GM23338 (cell line): Measurements from ENCODE around the gene INPPL1. TPM values are rescaled to one million over a fixed set of nuclear protein-coding genes. Genes with fewer than 3 reads are reported as not detected.

Experiments used
- ATAC-seq: fragments of 200-7000 bp; cut with Tn5 transposase; 3 replicates; pipeline ENCODE4 v1.9.1; 2020
- DNase-seq: peaks from one replicate; pipeline ENCODE4 v3.0.0-alpha.2; 2015; ENCODE audit warnings: low spot score
- H2AFZ ChIP-seq: fragments of 200-600 bp; sonication (generic); 2 replicates; pipeline ENCODE4 v1.8.0; 2016; ENCODE audit warnings: antibody characterized with exemption, mild to moderate bottlenecking, moderate library complexity
- H3F3A ChIP-seq: fragments of 200-600 bp; sonication (generic); replicated peaks from 2 replicates; pipeline ENCODE4 v1.8.0; 2017; ENCODE audit warnings: antibody characterized with exemption, mixed run types, low read depth
- H3K27ac ChIP-seq: fragments of 200-600 bp; sonication (generic); 2 replicates; pipeline ENCODE4 v1.6.1; 2016; ENCODE audit warnings: low read depth
- H3K27me3 ChIP-seq: fragments of 200-600 bp; sonication (generic); 2 replicates; pipeline ENCODE4 v1.8.0; 2016; ENCODE audit warnings: mild to moderate bottlenecking, mixed run types, moderate library complexity; ENCODE audit not compliant: insufficient read depth
- H3K36me3 ChIP-seq: fragments of 200-600 bp; sonication (generic); 2 replicates; pipeline ENCODE4 v1.8.0; 2016; ENCODE audit warnings: mild to moderate bottlenecking; ENCODE audit not compliant: insufficient read depth
- H3K4me1 ChIP-seq: fragments of 200-600 bp; sonication (generic); 2 replicates; pipeline ENCODE4 v1.8.0; 2016; ENCODE audit warnings: mild to moderate bottlenecking, moderate library complexity; ENCODE audit not compliant: insufficient read depth
- H3K4me2 ChIP-seq: fragments of 200-600 bp; sonication (generic); 2 replicates; pipeline ENCODE4 v1.7.1; 2017; ENCODE audit warnings: mixed run types
- H3K4me3 ChIP-seq: fragments of 200-600 bp; sonication (generic); 2 replicates; pipeline ENCODE4 v1.6.1; 2016; ENCODE audit warnings: mixed run types
- H3K79me2 ChIP-seq: fragments of 200-600 bp; sonication (generic); replicated peaks from 2 replicates; pipeline ENCODE4 v1.8.0; 2017; ENCODE audit warnings: mild to moderate bottlenecking; ENCODE audit not compliant: insufficient read depth
- H3K9me2 ChIP-seq: fragments of 200-600 bp; sonication (generic); 2 replicates; pipeline ENCODE4 v1.8.0; 2017; ENCODE audit not compliant: insufficient read depth
- H4K20me1 ChIP-seq: fragments of 200-600 bp; sonication (generic); replicated peaks from 2 replicates; pipeline ENCODE4 v1.8.0; 2017; ENCODE audit warnings: mild to moderate bottlenecking; ENCODE audit not compliant: insufficient read depth
- H3K27ac Mint-ChIP-seq: 2 replicates; pipeline ENCODE4 v1.8.0; 2020; ENCODE audit warnings: inconsistent platforms, mild to moderate bottlenecking, moderate library complexity, mixed read lengths
- H3K27me3 Mint-ChIP-seq: 3 replicates; pipeline ENCODE4 v1.8.0; 2022; ENCODE audit warnings: low read depth, mild to moderate bottlenecking, moderate library complexity, mixed read lengths, inconsistent platforms; ENCODE audit not compliant: insufficient read depth, poor library complexity
- H3K36me3 Mint-ChIP-seq: 3 replicates; pipeline ENCODE4 v1.8.0; 2021; ENCODE audit warnings: low read depth, mild to moderate bottlenecking, inconsistent platforms, moderate library complexity, mixed read lengths
- H3K4me1 Mint-ChIP-seq: 3 replicates; pipeline ENCODE4 v1.8.0; 2020; ENCODE audit warnings: mild to moderate bottlenecking, inconsistent platforms, mixed read lengths
- H3K4me3 Mint-ChIP-seq: 3 replicates; pipeline ENCODE4 v1.8.0; 2021; ENCODE audit warnings: moderate library complexity, mild to moderate bottlenecking, inconsistent platforms, mixed read lengths
- H3K9me3 Mint-ChIP-seq: 3 replicates; pipeline ENCODE4 v1.8.0; 2020; ENCODE audit warnings: moderate library complexity, mild to moderate bottlenecking, inconsistent platforms, mixed read lengths
- CREB1 ChIP-seq: fragments of 250-450 bp; sonication (Bioruptor Pico); IDR thresholded peaks from 2 replicates; pipeline ENCODE4 v1.5.0; 2020; ENCODE audit warnings: low read depth, mild to moderate bottlenecking, moderate library complexity
- ETS1 ChIP-seq: IDR thresholded peaks from 2 replicates; pipeline ENCODE4 v1.6.1; 2016; ENCODE audit warnings: antibody characterized with exemption
- EZH2 ChIP-seq: fragments of 200-600 bp; sonication (generic); IDR thresholded peaks from one replicate; pipeline ENCODE4 v1.8.0; 2017; ENCODE audit warnings: antibody characterized with exemption, mild to moderate bottlenecking, low read depth; ENCODE audit not compliant: unreplicated experiment
- EZH2phosphoT487 ChIP-seq: fragments of 200-600 bp; sonication (generic); IDR thresholded peaks from one replicate; pipeline ENCODE4 v1.8.1; 2018; ENCODE audit warnings: antibody characterized with exemption; ENCODE audit not compliant: unreplicated experiment
- JUNB ChIP-seq: IDR thresholded peaks from one replicate; pipeline ENCODE4 v1.6.1; 2016; ENCODE audit warnings: antibody characterized with exemption; ENCODE audit not compliant: unreplicated experiment
- NANOG ChIP-seq: IDR thresholded peaks from 2 replicates; pipeline ENCODE4 v1.6.1; 2016; ENCODE audit warnings: antibody characterized with exemption, borderline replicate concordance
- REST ChIP-seq: IDR thresholded peaks from one replicate; pipeline ENCODE4 v1.6.1; 2018; ENCODE audit warnings: antibody characterized with exemption; ENCODE audit not compliant: unreplicated experiment
- STAT1 ChIP-seq: IDR thresholded peaks from one replicate; pipeline ENCODE4 v1.6.1; 2016; ENCODE audit warnings: antibody characterized with exemption; ENCODE audit not compliant: unreplicated experiment
- ZNF114 ChIP-seq: fragments of 250-450 bp; sonication (Bioruptor Pico); IDR thresholded peaks from 2 replicates; pipeline ENCODE4 v1.5.0; 2020; ENCODE audit warnings: mild to moderate bottlenecking, moderate library complexity
- ZNF331 ChIP-seq: fragments of 250-450 bp; sonication (Bioruptor Pico); IDR thresholded peaks from 2 replicates; pipeline ENCODE4 v1.5.0; 2020; ENCODE audit warnings: low read depth, mild to moderate bottlenecking, moderate library complexity
- polyA plus RNA-seq: library from polyadenylated mRNA; unstranded; fragments of >200 nt; fragmentation: Nextera tagmentation; extraction: Ambion mirVana; gene quantifications from 2 replicates; pipeline ENCODE4 v1.2.1, GENCODE V29; 2016
- total RNA-seq: library from RNA; depleted of rRNA; stranded (reverse); fragments of >200 nt; shearing (Covaris generic); gene quantifications from 2 replicates; pipeline ENCODE4 v1.2.3, GENCODE V29; 2014
- TF ChIP-seq, protein P1 (sequence below), 2 experiments: fragments of 200-600 bp in 1 of 2; sonication (generic) in 1 of 2; conservative IDR thresholded peaks; 2 replicates each; pipeline versions ENCODE4 v1.5.1 to v1.6.1; 2016 to 2017; ENCODE audit warnings: antibody characterized with exemption in 2 of 2, low read depth in 2 of 2, mild to moderate bottlenecking in 2 of 2, moderate library complexity in 1 of 2
- TF ChIP-seq, protein P2 (sequence below): fragments of 250-450 bp; sonication (Bioruptor Pico); IDR thresholded peaks from 2 replicates; pipeline ENCODE4 v1.5.0; 2020; ENCODE audit warnings: mild to moderate bottlenecking, moderate library complexity

Gene INPPL1
- total and polyA plus RNA-seq, 2 experiments from 2014 or later, result 21.5 to 54.7 TPM

GRCh38 chr11:72204886-72205285, 19.7 kb upstream of the INPPL1 start:
- no peaks in the 10 kb centered on the region; the same call in 2 of the 3 replicates for H3K9me3 Mint-ChIP-seq
- Histone ChIP-seq H3K4me2 (no peak overlapping the region), H3K4me3 (no peak overlapping the region), H3K79me2 (no peaks in the 10 kb centered on the region), H3F3A (no peaks in the 10 kb centered on the region), H3K27ac (no peak overlapping the region), H3K27me3 (no peaks in the 10 kb centered on the region), H2AFZ (no peak overlapping the region), H3K4me1 (no peaks in the 10 kb centered on the region), H3K9me2 (no peaks in the 10 kb centered on the region), H3K36me3 (no peaks in the 10 kb centered on the region), H4K20me1 (no peaks in the 10 kb centered on the region)
- no peaks in the 10 kb centered on the region for H3K4me1 Mint-ChIP-seq
- TF ChIP-seq CREB1 (no peak), ETS1 (no peak), NANOG (no peak), EZH2 (no peak), ZNF331 (CRISPR knock-in tag) (no peak), EZH2phosphoT487 (no peak), ZNF114 (CRISPR knock-in tag) (no peak), JUNB (no peak), REST (no peak), STAT1 (no peak)
- TF ChIP-seq, protein P1, sequence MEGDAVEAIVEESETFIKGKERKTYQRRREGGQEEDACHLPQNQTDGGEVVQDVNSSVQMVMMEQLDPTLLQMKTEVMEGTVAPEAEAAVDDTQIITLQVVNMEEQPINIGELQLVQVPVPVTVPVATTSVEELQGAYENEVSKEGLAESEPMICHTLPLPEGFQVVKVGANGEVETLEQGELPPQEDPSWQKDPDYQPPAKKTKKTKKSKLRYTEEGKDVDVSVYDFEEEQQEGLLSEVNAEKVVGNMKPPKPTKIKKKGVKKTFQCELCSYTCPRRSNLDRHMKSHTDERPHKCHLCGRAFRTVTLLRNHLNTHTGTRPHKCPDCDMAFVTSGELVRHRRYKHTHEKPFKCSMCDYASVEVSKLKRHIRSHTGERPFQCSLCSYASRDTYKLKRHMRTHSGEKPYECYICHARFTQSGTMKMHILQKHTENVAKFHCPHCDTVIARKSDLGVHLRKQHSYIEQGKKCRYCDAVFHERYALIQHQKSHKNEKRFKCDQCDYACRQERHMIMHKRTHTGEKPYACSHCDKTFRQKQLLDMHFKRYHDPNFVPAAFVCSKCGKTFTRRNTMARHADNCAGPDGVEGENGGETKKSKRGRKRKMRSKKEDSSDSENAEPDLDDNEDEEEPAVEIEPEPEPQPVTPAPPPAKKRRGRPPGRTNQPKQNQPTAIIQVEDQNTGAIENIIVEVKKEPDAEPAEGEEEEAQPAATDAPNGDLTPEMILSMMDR (conservative IDR thresholded peaks at IDR 0.05; ENCODE audit: low read depth in 2 of 2), result no peak
- TF ChIP-seq, protein P2, sequence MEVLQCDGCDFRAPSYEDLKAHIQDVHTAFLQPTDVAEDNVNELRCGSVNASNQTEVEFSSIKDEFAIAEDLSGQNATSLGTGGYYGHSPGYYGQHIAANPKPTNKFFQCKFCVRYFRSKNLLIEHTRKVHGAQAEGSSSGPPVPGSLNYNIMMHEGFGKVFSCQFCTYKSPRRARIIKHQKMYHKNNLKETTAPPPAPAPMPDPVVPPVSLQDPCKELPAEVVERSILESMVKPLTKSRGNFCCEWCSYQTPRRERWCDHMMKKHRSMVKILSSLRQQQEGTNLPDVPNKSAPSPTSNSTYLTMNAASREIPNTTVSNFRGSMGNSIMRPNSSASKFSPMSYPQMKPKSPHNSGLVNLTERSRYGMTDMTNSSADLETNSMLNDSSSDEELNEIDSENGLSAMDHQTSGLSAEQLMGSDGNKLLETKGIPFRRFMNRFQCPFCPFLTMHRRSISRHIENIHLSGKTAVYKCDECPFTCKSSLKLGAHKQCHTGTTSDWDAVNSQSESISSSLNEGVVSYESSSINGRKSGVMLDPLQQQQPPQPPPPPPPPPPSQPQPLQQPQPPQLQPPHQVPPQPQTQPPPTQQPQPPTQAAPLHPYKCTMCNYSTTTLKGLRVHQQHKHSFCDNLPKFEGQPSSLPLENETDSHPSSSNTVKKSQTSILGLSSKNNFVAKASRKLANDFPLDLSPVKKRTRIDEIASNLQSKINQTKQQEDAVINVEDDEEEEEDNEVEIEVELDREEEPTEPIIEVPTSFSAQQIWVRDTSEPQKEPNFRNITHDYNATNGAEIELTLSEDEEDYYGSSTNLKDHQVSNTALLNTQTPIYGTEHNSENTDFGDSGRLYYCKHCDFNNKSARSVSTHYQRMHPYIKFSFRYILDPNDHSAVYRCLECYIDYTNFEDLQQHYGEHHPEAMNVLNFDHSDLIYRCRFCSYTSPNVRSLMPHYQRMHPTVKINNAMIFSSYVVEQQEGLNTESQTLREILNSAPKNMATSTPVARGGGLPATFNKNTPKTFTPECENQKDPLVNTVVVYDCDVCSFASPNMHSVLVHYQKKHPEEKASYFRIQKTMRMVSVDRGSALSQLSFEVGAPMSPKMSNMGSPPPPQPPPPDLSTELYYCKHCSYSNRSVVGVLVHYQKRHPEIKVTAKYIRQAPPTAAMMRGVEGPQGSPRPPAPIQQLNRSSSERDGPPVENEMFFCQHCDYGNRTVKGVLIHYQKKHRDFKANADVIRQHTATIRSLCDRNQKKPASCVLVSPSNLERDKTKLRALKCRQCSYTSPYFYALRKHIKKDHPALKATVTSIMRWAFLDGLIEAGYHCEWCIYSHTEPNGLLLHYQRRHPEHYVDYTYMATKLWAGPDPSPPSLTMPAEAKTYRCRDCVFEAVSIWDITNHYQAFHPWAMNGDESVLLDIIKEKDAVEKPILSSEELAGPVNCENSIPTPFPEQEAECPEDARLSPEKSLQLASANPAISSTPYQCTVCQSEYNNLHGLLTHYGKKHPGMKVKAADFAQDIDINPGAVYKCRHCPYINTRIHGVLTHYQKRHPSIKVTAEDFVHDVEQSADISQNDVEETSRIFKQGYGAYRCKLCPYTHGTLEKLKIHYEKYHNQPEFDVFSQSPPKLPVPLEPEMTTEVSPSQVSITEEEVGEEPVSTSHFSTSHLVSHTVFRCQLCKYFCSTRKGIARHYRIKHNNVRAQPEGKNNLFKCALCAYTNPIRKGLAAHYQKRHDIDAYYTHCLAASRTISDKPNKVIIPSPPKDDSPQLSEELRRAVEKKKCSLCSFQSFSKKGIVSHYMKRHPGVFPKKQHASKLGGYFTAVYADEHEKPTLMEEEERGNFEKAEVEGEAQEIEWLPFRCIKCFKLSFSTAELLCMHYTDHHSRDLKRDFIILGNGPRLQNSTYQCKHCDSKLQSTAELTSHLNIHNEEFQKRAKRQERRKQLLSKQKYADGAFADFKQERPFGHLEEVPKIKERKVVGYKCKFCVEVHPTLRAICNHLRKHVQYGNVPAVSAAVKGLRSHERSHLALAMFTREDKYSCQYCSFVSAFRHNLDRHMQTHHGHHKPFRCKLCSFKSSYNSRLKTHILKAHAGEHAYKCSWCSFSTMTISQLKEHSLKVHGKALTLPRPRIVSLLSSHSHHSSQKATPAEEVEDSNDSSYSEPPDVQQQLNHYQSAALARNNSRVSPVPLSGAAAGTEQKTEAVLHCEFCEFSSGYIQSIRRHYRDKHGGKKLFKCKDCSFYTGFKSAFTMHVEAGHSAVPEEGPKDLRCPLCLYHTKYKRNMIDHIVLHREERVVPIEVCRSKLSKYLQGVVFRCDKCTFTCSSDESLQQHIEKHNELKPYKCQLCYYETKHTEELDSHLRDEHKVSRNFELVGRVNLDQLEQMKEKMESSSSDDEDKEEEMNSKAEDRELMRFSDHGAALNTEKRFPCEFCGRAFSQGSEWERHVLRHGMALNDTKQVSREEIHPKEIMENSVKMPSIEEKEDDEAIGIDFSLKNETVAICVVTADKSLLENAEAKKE (CRISPR knock-in tag), result no peak
- peaks cover 5% of the 10 kb centered on the region for H3K27me3 Mint-ChIP-seq
- no peaks in the 10 kb centered on the region for H3K36me3 Mint-ChIP-seq
- DNase-seq (no peak), ATAC-seq (no peak)
- no peak overlapping the region for H3K27ac Mint-ChIP-seq
- no peak overlapping the region for H3K4me3 Mint-ChIP-seq
